Endodermal cell (in vitro differentiated cells): ENCODE measurements around the gene CCDC74A. TPM values are rescaled to one million over a fixed set of nuclear protein-coding genes. Genes with fewer than 3 reads are reported as not detected.
"Not testable (repeated sequence)": the region's sequence is repeated elsewhere in the genome, so short reads cannot be mapped to it uniquely, and the experiment has no call there.

Experiments used
- DNase-seq: peaks from one replicate; pipeline ENCODE4 v3.0.0-alpha.2; 2017
- H3K27ac ChIP-seq: 2 replicates; pipeline ENCODE4 v1.5.1; 2013; ENCODE audit warnings: mild to moderate bottlenecking, low read depth, low read length, moderate library complexity
- H3K27me3 ChIP-seq: 2 replicates; pipeline ENCODE4 v1.6.1; 2013; ENCODE audit warnings: mild to moderate bottlenecking, low read length, moderate library complexity; ENCODE audit not compliant: insufficient read depth, control insufficient read depth, poor library complexity, severe bottlenecking
- H3K36me3 ChIP-seq: 2 replicates; pipeline ENCODE4 v1.7.0; 2013; ENCODE audit warnings: mild to moderate bottlenecking, low read length, moderate library complexity; ENCODE audit not compliant: control insufficient read depth, insufficient read depth
- H3K4me1 ChIP-seq: one replicate; pipeline ENCODE4 v1.7.0; 2013; ENCODE audit warnings: low read length; ENCODE audit not compliant: control insufficient read depth, insufficient read depth
- H3K4me3 ChIP-seq: 2 replicates; pipeline ENCODE4 v1.5.1; 2013; ENCODE audit warnings: mild to moderate bottlenecking, low read length, moderate library complexity
- H3K9ac ChIP-seq: 2 replicates; pipeline ENCODE4 v1.6.1; 2013; ENCODE audit warnings: mild to moderate bottlenecking, low read length, moderate library complexity; ENCODE audit not compliant: poor library complexity, severe bottlenecking; ENCODE audit errors: extremely low read depth
- H3K9me3 ChIP-seq: 2 replicates; pipeline ENCODE4 v1.6.1; 2013; ENCODE audit warnings: mild to moderate bottlenecking, low read length, moderate library complexity; ENCODE audit not compliant: control insufficient read depth
- H3K27ac Mint-ChIP-seq: 2 replicates; pipeline ENCODE4 v1.8.0; 2020; ENCODE audit warnings: mixed read lengths
- H3K27me3 Mint-ChIP-seq: 2 replicates; pipeline ENCODE4 v1.8.0; 2021; ENCODE audit warnings: mild to moderate bottlenecking, mixed read lengths; ENCODE audit not compliant: insufficient read depth
- H3K36me3 Mint-ChIP-seq: 2 replicates; pipeline ENCODE4 v1.8.0; 2020; ENCODE audit warnings: low read depth, mixed read lengths
- H3K4me1 Mint-ChIP-seq: 2 replicates; pipeline ENCODE4 v1.8.0; 2020; ENCODE audit warnings: mixed read lengths
- H3K4me3 Mint-ChIP-seq: 2 replicates; pipeline ENCODE4 v1.8.0; 2020; ENCODE audit warnings: mild to moderate bottlenecking, moderate library complexity, mixed read lengths
- H3K9me3 Mint-ChIP-seq: 2 replicates; pipeline ENCODE4 v1.8.0; 2020; ENCODE audit warnings: mild to moderate bottlenecking, mixed read lengths
- WGBS, 2 experiments: methylation state at CpG; one replicate each; pipeline versions ENCODE4 v1.1.5 to v1.1.7; 2013; ENCODE audit warnings: missing lambda C conversion rate in 2 of 2, mixed read lengths in 1 of 2; ENCODE audit not compliant: insufficient coverage in 1 of 2, insufficient read length in 1 of 2; 5-methylcytosine and 5-hydroxymethylcytosine counted together
- total RNA-seq, 2 donors: library from RNA; stranded (reverse); fragmentation: NEBNext Ultra II Directional in 1 of 2; extraction: Animal tissue kit (Norgen Biotek cat#: 25700) in 1 of 2; gene quantifications; 2 replicates in 1 of 2; 3 replicates in 1 of 2; pipeline ENCODE4 v1.2.1, GENCODE V29; 2021
- TF ChIP-seq, protein P1 (sequence below): fragments of 200-600 bp; sonication (generic); conservative IDR thresholded peaks from 2 replicates; pipeline ENCODE4 v1.5.0; 2021; ENCODE audit warnings: antibody characterized with exemption, mild to moderate bottlenecking

The CCDC74A gene
- total RNA-seq, 2 donors from 2014 or later = 17.3 to 29.9 TPM

- H3K27me3 ChIP-seq, H3K27ac Mint-ChIP-seq, H3K27me3 Mint-ChIP-seq, H3K4me3 ChIP-seq, H3K4me3 Mint-ChIP-seq, H3K4me1 ChIP-seq, DNase-seq, H3K27ac ChIP-seq, H3K9ac ChIP-seq, H3K4me1 Mint-ChIP-seq, H3K9me3 Mint-ChIP-seq, H3K9me3 ChIP-seq: not testable (repeated sequence)
- peaks cover 46% of the 10 kb centered on the region for H3K36me3 Mint-ChIP-seq
- WGBS, 2 experiments = 93 to 96% methylated on average over 4 to 8 of the region's 8 CpGs
- H3K36me3 ChIP-seq = peaks cover 31% of the 10 kb centered on the region
Observed at GRCh38 chr2:131498321-131498973, 29.2 kb upstream of the CCDC74A start.

DNA sequence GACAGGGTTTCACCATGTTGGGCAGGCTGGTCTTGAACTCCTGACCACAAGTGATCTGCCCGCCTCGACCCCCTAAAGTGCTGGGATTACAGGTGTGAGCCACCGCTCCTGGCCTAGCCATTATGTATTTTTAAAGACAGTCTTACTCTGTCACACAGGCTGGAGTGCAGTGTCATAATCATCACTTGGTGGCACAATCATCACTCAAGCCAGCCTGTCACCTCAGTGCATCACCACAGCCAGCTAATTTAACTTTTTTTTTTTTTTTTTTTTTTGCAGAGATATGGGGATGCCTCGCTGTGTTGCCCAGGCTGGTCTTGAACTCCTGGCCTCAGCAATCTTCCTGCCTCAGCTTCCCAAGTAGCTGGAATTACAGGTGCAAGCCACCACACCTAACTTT is 24.1 kb upstream of the CCDC74A start:
- H3K27me3 Mint-ChIP-seq, H3K27ac ChIP-seq, H3K9me3 ChIP-seq, DNase-seq, H3K4me1 ChIP-seq, H3K4me3 Mint-ChIP-seq, H3K9me3 Mint-ChIP-seq, H3K4me3 ChIP-seq, H3K4me1 Mint-ChIP-seq, H3K27ac Mint-ChIP-seq, H3K27me3 ChIP-seq, H3K9ac ChIP-seq: not testable (repeated sequence)
- peaks cover 66% of the 10 kb centered on the region for H3K36me3 ChIP-seq
- 95 to 100% methylated on average over 1 to 4 of the region's 4 CpGs for WGBS, 2 experiments
- H3K36me3 Mint-ChIP-seq = peaks cover 75% of the 10 kb centered on the region

- not testable (repeated sequence) for H3K4me1 ChIP-seq, H3K27ac ChIP-seq, H3K9me3 Mint-ChIP-seq, H3K27me3 ChIP-seq, H3K27ac Mint-ChIP-seq, H3K4me3 ChIP-seq, H3K27me3 Mint-ChIP-seq, H3K9me3 ChIP-seq, DNase-seq, H3K4me3 Mint-ChIP-seq, H3K9ac ChIP-seq, H3K4me1 Mint-ChIP-seq
- H3K36me3 Mint-ChIP-seq = peaks cover 69% of the 10 kb centered on the region
- 99 to 100% methylated on average over 2 to 6 of the region's 7 CpGs for WGBS, 2 experiments
- peaks cover 61% of the 10 kb centered on the region for H3K36me3 ChIP-seq
Observed at GRCh38 chr2:131504082-131504750, 23.5 kb upstream of the CCDC74A start.

- Histone ChIP-seq H3K4me3 (no peak overlapping the region), H3K9me3 (no peaks in the 10 kb centered on the region), H3K27ac (no peak overlapping the region), H3K9ac (no peak overlapping the region), H3K36me3 (peaks cover 37% of the 10 kb centered on the region), H3K4me1 (no peaks in the 10 kb centered on the region), H3K27me3 (no peaks in the 10 kb centered on the region)
- no peak for DNase-seq
- Mint-ChIP-seq H3K4me3 (no peak overlapping the region), H3K27ac (no peak overlapping the region), H3K27me3 (no peaks in the 10 kb centered on the region), H3K4me1 (no peaks in the 10 kb centered on the region), H3K9me3 (no peaks in the 10 kb centered on the region), H3K36me3 (peaks cover 47% of the 10 kb centered on the region)
- 93 to 100% methylated on average over 3 to 9 of the region's 9 CpGs for WGBS, 2 experiments
- TF ChIP-seq, protein P1, sequence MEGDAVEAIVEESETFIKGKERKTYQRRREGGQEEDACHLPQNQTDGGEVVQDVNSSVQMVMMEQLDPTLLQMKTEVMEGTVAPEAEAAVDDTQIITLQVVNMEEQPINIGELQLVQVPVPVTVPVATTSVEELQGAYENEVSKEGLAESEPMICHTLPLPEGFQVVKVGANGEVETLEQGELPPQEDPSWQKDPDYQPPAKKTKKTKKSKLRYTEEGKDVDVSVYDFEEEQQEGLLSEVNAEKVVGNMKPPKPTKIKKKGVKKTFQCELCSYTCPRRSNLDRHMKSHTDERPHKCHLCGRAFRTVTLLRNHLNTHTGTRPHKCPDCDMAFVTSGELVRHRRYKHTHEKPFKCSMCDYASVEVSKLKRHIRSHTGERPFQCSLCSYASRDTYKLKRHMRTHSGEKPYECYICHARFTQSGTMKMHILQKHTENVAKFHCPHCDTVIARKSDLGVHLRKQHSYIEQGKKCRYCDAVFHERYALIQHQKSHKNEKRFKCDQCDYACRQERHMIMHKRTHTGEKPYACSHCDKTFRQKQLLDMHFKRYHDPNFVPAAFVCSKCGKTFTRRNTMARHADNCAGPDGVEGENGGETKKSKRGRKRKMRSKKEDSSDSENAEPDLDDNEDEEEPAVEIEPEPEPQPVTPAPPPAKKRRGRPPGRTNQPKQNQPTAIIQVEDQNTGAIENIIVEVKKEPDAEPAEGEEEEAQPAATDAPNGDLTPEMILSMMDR = no peak
Observed at GRCh38 chr2:131509615-131510014, 18.1 kb upstream of the CCDC74A start.
